CD4-positive, alpha-beta T cell (primary cell): Measurements from ENCODE around the gene PRKCI. TPM values are rescaled to one million over a fixed set of nuclear protein-coding genes. Genes with fewer than 3 reads are reported as not detected.

Source experiments
- ATAC-seq: fragments of 200-7000 bp; cut with Tn5 transposase; one replicate; pipeline ENCODE4 v1.10.0; 2022; ENCODE audit warnings: mild to moderate bottlenecking; ENCODE audit not compliant: poor library complexity
- CTCF ChIA-PET: fragments of 350-600 bp; sonication (Branson Sonifier 250); formaldehyde crosslinking; loops from one replicate; lab custom pipeline; 2021; ENCODE audit warnings: antibody characterized with exemption, inconsistent platforms; lab: Charles Lee
- POLR2A ChIA-PET: fragments of 350-600 bp; sonication (Branson Sonifier 250); formaldehyde crosslinking; loops from one replicate; lab custom pipeline; 2021; ENCODE audit warnings: antibody characterized with exemption, inconsistent platforms; lab: Charles Lee
- DNase-seq, 14 experiments: peaks; one replicate each; pipeline ENCODE4 v3.0.0-alpha.2; 2013 to 2020; ENCODE audit warnings: mixed read lengths in 2 of 14
- H3K27ac ChIP-seq, 2 donors: one replicate each; pipeline versions ENCODE4 v1.5.1 to v1.7.0; 2013; ENCODE audit warnings: low read length in 2 of 2, low read depth in 1 of 2, mild to moderate bottlenecking in 1 of 2
- H3K27me3 ChIP-seq, 2 experiments: 1 replicate in 1 of 2; 2 replicates in 1 of 2; pipeline versions ENCODE4 v1.6.1 to v1.7.0; 2013; ENCODE audit warnings: low read length in 2 of 2, control low read depth in 1 of 2, mild to moderate bottlenecking in 1 of 2, moderate library complexity in 1 of 2; ENCODE audit not compliant: insufficient read depth in 2 of 2, control insufficient read depth in 1 of 2
- H3K36me3 ChIP-seq: one replicate; pipeline ENCODE4 v1.6.1; 2013; ENCODE audit warnings: low read length, control low read depth; ENCODE audit not compliant: insufficient read depth
- H3K4me1 ChIP-seq: one replicate; pipeline ENCODE4 v1.6.1; 2013; ENCODE audit warnings: low read length, control low read depth; ENCODE audit not compliant: insufficient read depth
- H3K4me3 ChIP-seq: one replicate; pipeline ENCODE4 v1.5.1; 2013; ENCODE audit warnings: mild to moderate bottlenecking, low read length, moderate library complexity
- H3K9me3 ChIP-seq, 2 experiments: 1 replicate in 1 of 2; 2 replicates in 1 of 2; pipeline versions ENCODE4 v1.6.1 to v1.7.0; 2013; ENCODE audit warnings: low read length in 2 of 2, mild to moderate bottlenecking in 2 of 2, control low read depth in 1 of 2, moderate library complexity in 1 of 2; ENCODE audit not compliant: control insufficient read depth in 1 of 2, insufficient read depth in 1 of 2
- H3K27ac Mint-ChIP-seq: one replicate; pipeline ENCODE4 v1.8.0; 2020; ENCODE audit warnings: mixed read lengths
- H3K27me3 Mint-ChIP-seq: one replicate; pipeline ENCODE4 v1.8.0; 2021; ENCODE audit warnings: mixed read lengths
- H3K36me3 Mint-ChIP-seq: one replicate; pipeline ENCODE4 v1.8.0; 2021; ENCODE audit warnings: low read depth, mixed read lengths
- H3K4me1 Mint-ChIP-seq: one replicate; pipeline ENCODE4 v1.8.0; 2021; ENCODE audit warnings: low read depth, mixed read lengths
- H3K4me3 Mint-ChIP-seq: one replicate; pipeline ENCODE4 v1.8.0; 2020; ENCODE audit warnings: mild to moderate bottlenecking, mixed read lengths
- H3K9me3 Mint-ChIP-seq: one replicate; pipeline ENCODE4 v1.8.0; 2020; ENCODE audit warnings: mixed read lengths
- CTCF ChIP-seq: fragments of 200-600 bp; IDR thresholded peaks from one replicate; pipeline ENCODE4 v1.8.0; 2022; ENCODE audit warnings: antibody characterized with exemption, mild to moderate bottlenecking
- intact Hi-C, 2 experiments: fragments of 100-400 bp; cut with DNase I in 1 of 2; cut with micrococcal nuclease in 1 of 2; formaldehyde crosslinking; loops; one replicate each; pipeline versions ENCODE4 v1.15.1 to v1.9.0; 2023 to 2025; cut with DNase I, micrococcal nuclease
- total RNA-seq, 174 experiments: library from RNA in 2 of 174; stranded (reverse) in 2 of 174; gene quantifications; one replicate each; pipeline ENCODE4 v1.2.3 and lab custom pipeline; 2021 to 2026

The PRKCI gene
- total RNA-seq, 2 experiments from 2014 or later = 16.4 to 18.0 TPM

DNA sequence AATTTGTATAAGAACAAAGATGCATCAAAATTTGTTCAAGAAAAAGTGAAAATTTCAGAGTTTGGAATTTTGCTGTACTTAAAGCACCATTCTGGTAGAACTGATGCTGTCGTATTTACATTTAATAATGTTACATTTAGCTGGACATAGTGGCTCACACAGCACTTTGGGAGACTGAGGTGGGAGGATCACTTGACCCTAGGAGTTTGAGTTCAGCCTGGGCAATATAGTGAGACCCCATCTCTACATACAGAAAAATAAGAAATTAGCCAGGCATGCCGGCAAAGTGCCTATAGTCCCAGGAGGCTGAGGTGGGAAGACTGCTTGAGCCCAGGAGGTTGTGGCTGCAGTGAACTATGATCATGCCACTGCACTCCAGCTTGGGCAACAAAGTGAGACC, 83.8 kb downstream of the PRKCI start:
- Histone ChIP-seq H3K9me3 (no peaks in the 10 kb centered on the region), H3K27me3 (no peaks in the 10 kb centered on the region), H3K27ac (no peak overlapping the region), H3K36me3 (no peaks in the 10 kb centered on the region), H3K4me3 (no peak overlapping the region), H3K4me1 (no peaks in the 10 kb centered on the region)
- no peaks in the 10 kb centered on the region for H3K4me1 Mint-ChIP-seq
- H3K27me3 Mint-ChIP-seq = no peaks in the 10 kb centered on the region
- H3K27ac Mint-ChIP-seq = no peak overlapping the region
- CTCF ChIA-PET = no interaction called here
- intact Hi-C loops = loop anchor here in 1 of 2 experiments (5.0 kb wide), 1 partner anchor 386 kb away; no protein-coding TSS in a partner anchor
- POLR2A ChIA-PET = no interaction called here
- no peak for DNase-seq
- H3K9me3 Mint-ChIP-seq = no peaks in the 10 kb centered on the region
- H3K4me3 Mint-ChIP-seq = no peak overlapping the region
- TF ChIP-seq CTCF = no peak
- peaks cover 6% of the 10 kb centered on the region for H3K36me3 Mint-ChIP-seq
- ATAC-seq = no peak

DNA sequence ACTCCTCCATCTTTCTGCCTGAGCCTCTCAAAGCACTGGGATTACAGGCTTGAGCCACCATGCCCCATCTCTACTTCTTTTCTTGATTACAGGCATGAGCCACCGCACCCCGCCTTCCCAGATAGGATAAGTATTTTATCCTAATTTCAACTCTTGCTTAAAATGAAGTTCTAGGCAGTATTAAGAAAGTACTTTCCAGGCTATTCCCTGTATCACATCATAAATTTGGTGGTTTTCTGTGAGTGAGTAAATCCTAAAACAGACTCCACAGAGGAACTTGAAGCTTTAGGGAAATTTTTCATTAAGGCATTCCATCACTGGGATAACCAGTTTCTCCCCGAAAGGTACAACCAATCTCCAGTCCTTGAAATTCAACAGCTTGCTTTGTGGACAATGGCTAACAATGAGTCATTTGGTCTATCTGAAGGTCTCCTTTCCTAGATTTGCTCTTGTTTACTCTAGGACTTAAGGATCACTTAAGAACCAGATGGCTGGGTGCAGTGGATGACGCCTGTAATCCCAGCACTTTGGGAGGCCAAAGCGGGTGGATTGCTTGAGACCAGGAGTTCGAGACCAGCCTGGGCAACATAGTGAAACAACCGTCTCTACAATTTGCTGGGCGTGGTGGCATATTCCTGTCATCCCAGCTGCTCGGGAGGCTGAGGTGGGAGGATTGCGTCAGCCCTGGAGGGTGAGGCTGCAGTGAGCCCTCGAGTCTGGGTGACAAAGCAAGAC, 85.6 kb downstream of the PRKCI start:
- H3K4me3 ChIP-seq = no peak overlapping the region
- no peaks in the 10 kb centered on the region for H3K27me3 ChIP-seq
- Mint-ChIP-seq H3K27ac (no peak overlapping the region), H3K4me1 (no peaks in the 10 kb centered on the region), H3K9me3 (no peaks in the 10 kb centered on the region), H3K27me3 (no peaks in the 10 kb centered on the region), H3K4me3 (no peak overlapping the region), H3K36me3 (peaks cover 6% of the 10 kb centered on the region)
- no peak for TF ChIP-seq CTCF
- H3K27ac ChIP-seq = no peak overlapping the region
- no peak for DNase-seq
- H3K9me3 ChIP-seq = no peaks in the 10 kb centered on the region
- intact Hi-C loops = loop anchor here in 1 of 2 experiments (5.0 kb wide), 1 partner anchor 384 kb away; no protein-coding TSS in a partner anchor
- no peak for ATAC-seq
- H3K4me1 ChIP-seq = no peaks in the 10 kb centered on the region
- POLR2A ChIA-PET = interaction anchor here (0.6 kb wide), 1 partner anchor 16 kb away, joined by 4 read pairs; no protein-coding TSS in a partner anchor
- no peaks in the 10 kb centered on the region for H3K36me3 ChIP-seq
- CTCF ChIA-PET = interaction anchor here (0.7 to 1.4 kb wide), 6 partner anchors 20 to 119 kb away, joined by 3 to 5 read pairs (median 4); no protein-coding TSS in a partner anchor

DNA sequence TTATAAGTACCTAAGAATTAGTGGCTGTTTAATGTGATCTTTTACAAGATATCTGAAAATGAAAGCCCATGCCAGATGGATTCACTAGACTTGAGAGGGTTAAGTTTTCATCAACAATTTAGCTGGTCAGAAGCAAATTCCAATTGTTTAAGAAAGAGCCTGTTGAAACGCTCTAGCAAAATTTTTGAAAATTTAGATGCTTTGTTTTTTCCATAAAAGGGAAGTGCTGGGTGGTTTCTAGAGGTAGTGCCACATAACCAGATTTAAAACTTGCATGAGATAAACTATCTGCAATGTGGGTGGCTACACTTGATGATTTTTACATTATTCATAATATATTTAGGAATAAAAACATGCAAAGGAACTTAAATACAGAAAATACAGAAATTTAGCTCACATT, 86.8 kb downstream of the PRKCI start:
- Mint-ChIP-seq H3K4me1 (no peaks in the 10 kb centered on the region), H3K9me3 (no peaks in the 10 kb centered on the region), H3K27ac (no peak overlapping the region), H3K36me3 (no peaks in the 10 kb centered on the region), H3K4me3 (no peak overlapping the region), H3K27me3 (no peaks in the 10 kb centered on the region)
- intact Hi-C loops = loop anchor here in 1 of 2 experiments (5.0 kb wide), 1 partner anchor 383 kb away; no protein-coding TSS in a partner anchor
- no peak for ATAC-seq
- no peak for DNase-seq
- ChIA-PET POLR2A (no interaction called here), CTCF (interaction anchor here (0.7 to 2.6 kb wide), 5 partner anchors 47 to 105 kb away, joined by 3 to 5 read pairs (median 4); no protein-coding TSS in a partner anchor)
- no peaks in the 10 kb centered on the region for H3K9me3 ChIP-seq
- no peak for TF ChIP-seq CTCF
- no peak overlapping the region for H3K4me3 ChIP-seq
- no peaks in the 10 kb centered on the region for H3K36me3 ChIP-seq
- no peaks in the 10 kb centered on the region for H3K27me3 ChIP-seq
- no peaks in the 10 kb centered on the region for H3K4me1 ChIP-seq
- no peak overlapping the region for H3K27ac ChIP-seq
